GM21381 (cell line): ENCODE data around the gene MSI2.

Experiments
- ATAC-seq: cut with Tn5 transposase; IDR thresholded peaks from one replicate; pipeline ENCODE4 v1.9.1; 2021; ENCODE audit warnings: mild to moderate bottlenecking, moderate library complexity; ENCODE audit not compliant: unreplicated experiment

Gene MSI2

DNA sequence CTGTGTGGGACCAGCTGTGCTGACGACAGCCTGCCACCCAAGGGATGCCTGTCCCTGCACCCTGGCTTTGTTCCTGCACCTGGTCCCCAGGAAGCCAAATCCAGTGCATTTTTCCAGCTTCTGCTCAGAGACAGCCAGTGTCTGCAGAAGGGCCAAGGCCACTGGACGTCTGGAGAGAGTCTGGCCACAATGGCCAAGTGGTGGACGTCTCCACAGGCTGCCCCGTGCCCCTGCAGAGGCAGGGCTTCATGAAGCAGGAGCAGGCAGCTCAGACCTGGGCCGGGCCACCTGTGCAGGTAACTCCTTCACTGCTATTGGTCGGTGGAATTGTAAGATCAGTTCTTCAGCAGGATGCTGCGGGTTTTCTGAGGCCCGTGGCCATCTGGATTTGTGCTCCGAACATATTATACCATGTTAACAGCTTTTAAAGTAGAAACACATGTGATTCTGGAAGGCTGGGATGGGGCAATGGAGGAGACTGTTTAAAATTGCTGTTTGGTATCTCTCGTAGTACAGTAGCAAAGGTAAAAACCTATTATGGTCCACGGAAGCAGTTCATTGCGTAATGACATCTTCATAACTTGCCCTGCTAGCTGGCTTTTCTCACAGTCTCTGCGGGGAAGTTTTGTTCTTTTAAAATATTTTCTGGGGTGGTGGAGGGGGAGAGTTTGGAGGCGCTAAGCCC is 303.5 kb downstream of the MSI2 start:
- ATAC-seq = no peak

DNA sequence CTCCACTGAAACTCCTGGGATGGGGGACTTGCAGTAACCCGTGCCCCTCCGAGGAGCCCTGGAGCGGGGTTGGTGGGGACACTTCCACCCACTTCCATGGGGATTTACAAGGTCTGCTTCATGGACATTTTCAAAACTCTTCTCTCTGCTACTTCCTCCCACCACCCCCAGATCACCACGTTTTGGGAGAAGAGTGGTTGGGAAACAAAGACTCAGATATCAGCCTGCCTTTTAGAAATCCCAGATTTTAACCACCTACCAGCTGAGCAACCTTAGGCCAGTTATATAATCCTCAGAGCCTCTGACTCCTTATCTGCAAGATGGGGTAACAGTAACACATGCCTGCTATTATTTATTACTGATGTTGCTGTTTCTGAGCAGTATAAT is 304.0 kb downstream of the MSI2 start:
- ATAC-seq = no peak

DNA sequence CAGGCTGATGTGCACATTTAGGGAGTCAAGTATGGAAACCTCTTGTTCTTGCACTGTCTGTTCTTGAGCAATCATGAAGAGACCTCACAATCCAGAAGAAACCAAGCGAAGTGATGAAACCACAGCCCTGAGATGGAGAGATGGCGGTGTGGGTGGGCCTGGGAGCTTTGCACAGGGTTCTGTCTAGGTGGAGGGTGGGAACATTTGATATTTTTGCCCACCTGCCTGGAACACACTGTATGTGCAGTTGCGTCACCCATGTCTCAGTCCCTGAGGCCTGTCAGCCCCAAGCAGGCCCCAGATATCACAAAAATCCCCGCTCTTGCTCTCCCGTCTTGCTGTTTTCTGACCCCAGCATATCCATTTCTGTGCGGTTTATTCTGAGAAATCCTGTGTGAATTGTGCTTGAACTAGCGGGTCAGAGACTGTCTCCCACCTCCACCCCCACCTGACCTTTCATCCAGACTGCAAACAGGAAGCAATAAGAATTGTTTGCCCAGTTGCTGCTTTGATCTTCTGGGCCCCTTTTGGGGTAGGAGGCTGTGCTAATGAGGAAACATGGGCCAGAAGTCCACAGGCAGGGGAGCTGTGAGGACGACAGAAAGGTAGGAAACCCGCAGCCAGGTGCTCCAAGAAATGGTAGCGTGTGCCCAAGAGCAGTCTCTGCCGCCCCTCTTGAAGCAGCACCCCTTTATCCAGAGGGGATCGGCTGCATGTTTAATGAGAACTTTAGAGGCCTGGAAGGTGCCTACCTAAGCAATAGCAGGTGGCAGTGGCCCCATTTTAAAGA is 304.9 kb downstream of the MSI2 start:
- ATAC-seq = no peak

DNA sequence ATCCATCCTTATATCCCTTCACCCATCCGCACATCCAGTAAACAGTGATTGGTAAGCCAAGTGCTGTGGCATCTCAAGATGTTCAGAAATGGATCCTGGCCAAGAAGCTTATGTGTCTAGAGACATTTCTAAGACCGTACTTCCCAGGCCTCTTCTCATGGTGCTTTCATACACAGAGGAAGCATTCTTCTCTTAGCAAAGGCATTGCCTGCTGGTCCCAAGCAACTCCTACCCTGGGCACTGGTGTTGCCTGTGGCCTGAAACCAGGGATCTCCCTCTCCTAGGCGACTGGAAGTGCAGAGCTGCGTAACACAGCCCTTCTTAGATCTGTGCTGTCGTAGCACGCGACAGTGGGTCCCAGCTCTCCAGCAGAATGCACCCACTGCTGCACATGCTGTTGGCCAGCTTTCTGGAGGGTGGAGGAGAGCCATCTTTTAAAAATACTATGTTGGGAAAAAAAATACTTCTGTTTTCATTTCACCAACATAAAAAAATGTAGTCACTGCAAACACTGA is 305.9 kb downstream of the MSI2 start:
- no peak for ATAC-seq

DNA sequence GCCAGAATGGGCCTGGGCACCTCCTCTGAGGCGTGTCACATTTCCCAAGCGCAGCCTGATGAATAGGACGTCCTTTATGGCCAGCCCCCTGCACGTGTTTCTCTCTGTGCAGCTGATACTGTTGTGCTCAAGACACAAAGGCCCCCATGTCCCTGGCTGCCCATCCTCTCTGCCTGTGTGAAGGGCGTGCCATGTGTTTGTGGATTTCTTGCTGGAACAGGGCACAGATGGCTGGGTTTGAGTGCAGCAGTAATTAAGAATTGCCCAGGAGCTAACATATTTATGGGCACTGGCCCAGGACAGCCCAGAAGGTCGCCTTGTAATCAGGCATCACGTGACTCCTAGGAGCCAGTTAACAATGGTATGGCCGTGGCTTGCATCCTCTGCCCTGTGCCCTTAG is 307.6 kb downstream of the MSI2 start:
- ATAC-seq = no peak

DNA sequence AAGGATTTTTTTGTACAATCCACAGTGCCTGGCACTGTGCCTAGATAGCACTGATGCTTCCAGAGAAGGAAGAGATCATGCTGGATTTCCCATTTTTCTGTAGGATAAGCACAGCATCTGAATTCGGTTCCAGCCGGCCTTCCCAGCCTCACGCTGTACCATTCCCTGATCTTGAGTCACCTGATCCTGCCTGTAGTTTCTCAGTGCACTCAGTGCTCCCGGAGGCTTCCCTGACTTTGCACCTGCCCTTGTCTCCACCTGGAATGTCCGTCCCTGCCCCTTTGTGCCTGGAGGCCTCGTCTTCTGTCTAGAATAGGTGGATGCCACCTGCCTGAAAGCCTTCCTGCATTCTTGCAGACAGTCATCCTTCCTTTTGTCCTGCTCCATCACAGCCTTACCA is 308.9 kb downstream of the MSI2 start:
- no peak for ATAC-seq

DNA sequence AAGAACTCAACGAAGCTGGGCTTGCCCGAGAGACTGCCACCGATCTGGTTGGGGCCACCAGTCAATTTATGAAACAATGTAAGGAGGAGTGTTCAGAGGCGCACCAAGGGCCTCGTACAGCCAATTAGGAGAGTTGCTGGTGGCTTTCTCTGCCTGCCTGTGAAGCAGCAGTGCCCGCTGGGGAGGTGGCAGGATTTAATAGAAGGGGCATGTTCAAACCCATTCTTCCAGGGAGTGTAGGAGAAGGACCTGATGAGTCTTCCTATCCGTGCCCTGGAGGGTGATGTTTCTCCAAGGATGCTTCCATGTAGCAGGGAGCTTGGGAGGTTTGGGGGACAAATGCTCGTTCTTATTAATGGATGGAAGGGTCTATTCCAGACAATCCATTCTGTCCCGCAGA is 310.4 kb downstream of the MSI2 start:
- no peak for ATAC-seq

DNA sequence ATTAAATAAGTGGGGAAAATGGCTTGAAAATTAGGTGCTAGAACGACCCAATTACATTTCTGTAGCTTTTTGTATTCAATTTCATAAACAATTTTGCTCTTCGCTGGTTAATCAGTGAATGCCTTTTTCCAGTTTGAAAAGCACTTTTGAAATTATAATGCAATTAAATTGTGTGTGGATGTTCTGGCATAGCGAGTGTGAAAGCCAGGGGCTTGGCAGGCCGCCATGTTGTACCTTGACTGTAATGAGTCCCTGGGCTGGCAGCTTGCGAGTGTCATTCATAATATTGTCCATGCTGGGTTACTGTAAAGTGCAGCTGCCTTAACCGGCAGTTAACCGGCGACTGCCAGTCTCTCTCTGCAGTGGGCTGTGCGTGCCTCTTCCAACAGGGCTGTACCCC is 310.9 kb downstream of the MSI2 start:
- no peak for ATAC-seq

DNA sequence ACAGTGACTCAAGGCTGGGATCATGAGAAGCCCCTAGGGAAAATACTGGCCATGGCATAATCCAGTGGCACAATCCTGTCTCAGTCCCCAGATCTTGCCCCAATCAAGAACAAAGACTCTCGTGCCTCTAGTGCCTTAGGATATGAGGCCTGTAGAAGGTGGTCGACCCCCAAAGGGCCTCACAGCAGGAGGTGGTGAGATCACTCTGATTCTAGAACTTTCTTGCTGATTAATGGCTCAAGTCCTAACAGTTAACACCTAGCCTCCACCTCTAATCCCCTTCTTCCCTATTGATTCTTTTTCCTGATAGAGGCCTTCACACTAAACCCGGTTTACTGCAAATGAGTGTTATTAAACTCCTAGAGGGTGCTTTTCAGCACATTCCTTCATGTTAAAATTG is 312.0 kb downstream of the MSI2 start:
- ATAC-seq = no peak

DNA sequence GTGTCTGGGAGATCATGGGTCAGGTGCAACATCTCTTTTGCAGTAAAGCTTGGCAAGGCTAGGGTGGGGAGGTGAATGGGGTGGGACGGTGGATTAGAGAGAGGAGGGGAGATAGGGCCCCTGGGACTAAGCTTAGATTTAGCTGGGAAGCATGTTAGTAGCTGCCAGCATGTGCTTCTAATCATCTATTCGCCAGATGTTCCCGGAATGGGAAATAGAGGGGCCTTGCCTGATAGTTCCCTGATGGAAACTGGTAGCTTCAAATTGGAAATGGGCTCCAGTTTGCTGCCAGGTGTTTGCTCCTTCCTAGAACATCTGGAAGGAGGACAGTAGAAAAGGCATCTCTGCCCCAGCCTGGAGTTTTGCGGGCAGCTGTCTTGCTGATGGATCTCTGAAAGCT is 312.7 kb downstream of the MSI2 start:
- ATAC-seq = no peak

DNA sequence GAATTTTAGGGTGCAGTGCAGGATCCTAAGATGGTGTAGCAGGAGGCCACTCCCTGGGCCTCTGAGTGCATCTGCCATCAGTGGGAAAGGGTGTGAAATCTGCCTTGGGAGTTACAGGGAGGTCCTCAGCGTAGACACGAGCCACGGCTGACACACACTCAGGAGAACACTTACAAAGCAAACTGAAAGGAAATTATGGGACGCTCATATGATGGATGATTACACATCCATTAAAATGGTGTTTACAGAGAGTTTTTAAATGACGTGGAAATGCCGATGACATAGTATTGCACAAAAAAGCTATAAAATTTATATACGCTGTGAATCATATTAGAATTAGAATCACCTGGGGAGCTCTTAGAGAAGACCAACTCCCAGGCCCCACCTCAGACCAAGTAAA is 313.5 kb downstream of the MSI2 start:
- ATAC-seq = no peak

DNA sequence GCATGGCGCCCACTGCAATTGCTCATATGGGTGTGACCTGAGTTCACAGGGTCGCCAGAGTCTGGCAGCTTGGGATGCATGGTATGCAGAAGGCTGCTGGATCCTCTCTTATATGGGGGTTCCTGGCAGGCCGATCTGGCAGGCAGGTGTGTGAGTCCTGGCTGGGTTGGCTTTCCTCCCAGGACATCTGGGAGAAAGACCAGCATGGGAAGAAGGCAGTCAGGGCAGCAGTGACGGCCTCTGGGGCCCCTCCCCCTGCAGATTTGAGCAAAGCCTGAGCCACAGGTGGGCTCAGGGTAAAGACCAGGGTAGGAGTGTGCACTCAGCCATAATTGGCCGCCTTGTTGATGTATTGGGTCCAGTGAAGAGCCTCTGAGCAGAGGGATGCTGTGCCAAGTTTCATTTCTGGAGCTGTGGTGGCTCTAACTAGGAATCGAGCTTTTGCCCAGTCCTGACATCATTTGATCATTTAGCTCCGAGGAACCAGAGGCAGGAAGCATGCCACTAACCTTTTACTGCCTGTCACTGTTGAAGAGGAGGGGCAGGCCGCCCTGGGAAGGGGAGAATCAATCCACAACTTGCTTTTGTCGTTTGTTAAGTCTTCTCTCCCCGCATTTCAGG is 314.5 kb downstream of the MSI2 start:
- no peak for ATAC-seq

DNA sequence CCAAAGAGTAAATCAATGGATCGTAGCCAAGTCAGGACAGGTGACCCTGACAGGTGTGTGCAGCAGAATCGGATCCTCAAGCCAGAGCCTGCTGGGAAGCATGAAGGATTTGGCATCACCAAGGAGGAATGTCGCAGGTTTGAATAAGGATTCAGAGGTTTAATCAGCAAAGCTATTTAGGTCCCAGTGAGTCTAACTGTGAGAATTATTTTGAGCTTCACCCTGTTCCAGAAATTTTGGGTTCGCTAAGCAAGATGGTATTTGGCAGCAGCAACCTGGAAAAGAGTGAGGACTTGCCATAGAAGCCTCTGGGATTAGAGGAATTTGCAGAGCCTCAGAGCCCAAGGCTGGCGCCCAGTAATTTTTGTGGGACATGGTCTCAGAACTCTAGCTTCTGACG is 315.7 kb downstream of the MSI2 start:
- ATAC-seq = no peak

DNA sequence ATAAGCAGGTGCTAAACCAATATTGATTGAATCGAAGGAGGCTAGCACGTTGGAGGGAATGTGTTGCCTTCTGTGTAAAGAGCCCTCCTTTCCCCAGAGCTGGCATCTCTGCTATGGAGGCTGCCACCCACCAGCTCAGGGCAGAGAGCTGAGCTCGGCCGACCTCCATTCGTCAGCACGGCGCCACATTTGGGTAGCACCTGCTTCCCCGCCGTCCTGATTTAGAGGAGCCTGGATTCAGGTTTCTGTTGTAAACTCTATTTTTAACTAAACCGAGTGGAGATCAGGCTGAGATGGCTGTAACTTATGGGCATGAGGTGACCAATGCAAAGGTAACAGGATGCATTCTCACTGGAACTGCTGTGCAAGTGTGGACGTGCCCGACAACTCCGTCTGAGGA is 316.3 kb downstream of the MSI2 start:
- no peak for ATAC-seq

DNA sequence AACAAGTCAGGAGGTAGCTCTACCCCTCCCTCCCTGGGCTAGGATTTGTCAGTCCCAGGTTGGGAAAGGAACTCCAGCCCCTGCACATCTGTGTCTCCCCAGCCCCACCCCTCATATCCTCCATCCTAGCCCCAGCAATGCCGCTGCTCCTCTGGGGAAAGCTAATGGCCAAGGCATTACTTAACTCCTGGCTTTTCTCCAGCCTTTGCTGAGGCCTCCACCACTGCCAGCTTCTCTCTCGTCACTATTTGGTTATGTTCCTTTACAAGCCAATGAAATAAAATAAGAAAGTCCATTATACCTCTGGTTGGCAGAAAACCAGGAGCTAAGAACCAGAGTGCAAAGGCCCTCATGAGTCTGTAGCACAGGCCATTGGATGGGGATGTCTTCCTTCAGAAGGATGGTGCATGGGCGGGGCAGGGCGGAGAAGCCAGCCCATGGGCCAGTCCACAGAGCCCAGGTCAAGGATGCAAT is 317.8 kb downstream of the MSI2 start:
- ATAC-seq = no peak

DNA sequence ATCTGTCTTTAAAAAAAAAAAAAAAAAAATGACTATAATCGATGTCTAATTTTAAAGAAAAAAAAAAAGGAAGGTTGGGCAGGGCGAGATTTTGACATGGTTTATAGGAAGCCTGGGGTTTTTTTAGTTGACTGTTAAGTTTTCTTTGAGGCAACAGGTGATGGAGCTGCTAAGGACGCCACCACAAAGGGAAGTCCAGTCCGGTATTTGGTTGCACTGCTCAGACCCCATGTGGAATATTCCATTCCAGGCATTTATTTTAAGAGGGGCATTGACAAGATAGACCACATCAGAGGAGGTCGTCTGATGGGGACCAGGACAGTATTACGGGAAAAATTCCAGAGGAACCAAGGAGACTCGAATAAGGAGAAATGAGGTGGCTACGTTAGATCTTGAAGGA is 320.4 kb downstream of the MSI2 start:
- ATAC-seq = no peak

DNA sequence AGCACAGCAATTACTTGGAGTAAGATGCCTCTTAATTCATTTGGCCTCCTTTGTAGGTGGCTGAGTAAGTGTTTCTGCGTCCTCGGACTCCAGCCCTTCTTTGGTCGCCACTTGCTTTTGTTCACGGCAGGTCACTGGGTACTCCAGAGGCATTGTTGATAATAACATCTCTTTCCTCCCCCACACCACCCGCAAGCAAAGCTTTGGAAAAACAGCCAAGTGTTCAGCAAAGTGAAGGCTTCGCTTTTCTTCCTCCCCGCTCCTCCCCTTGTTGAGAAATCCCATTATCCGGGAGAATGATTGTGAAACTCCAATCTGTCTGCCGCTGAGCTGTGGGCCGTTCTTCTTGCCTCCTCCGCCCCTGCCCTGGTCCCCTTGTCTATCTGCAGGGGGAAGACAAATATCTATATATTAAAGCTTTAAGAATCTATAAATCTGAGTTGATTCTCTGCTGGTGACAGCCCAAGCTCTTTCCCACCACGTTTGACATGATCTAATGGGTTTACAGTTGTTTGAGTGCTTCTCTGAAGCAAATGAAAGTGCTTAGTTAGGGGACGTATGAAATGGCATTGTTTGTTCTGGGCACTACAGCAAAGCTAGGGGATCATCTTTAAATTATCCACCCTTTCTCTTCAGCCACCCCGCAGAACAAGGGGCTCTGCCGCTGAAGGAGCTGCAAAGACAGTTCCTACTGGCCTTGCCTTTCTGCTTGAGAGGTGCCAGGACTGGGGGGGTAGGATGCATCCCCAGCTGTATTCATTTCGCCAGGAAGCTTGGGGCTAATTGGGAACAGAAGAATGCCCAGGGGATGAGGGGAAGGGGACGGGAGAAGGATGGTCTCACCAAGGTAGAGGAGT is 321.7 kb downstream of the MSI2 start:
- no peak for ATAC-seq

DNA sequence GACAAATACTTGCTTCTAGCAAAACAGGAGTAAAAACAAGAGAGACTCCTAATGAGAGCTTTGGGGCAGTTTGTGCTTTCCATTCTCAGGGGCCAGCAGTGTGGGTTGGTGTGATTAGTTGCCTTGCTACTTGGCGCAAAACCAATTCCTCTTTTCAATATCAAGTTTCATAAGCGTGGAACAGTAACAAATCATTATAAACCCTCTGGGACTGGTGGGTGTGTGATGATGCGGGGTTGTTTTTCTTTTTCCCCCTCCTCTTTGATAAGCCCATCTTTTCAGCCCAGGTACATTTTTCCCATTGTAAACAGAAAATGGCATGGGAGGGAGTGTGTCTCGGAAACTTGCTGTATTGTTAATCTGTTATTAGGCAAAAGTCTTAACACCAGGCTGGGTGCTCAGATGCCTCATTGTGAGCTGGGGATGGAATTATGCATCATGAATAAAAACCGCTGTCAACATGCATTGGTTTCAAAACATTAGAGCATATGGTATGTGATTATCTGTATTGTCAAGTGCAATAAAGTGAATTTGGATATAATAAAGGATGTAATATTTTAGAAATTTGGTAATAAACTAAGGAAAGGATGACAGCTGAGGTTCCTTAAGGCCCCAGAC is 322.4 kb downstream of the MSI2 start:
- peak; percentile 37 for ATAC-seq

DNA sequence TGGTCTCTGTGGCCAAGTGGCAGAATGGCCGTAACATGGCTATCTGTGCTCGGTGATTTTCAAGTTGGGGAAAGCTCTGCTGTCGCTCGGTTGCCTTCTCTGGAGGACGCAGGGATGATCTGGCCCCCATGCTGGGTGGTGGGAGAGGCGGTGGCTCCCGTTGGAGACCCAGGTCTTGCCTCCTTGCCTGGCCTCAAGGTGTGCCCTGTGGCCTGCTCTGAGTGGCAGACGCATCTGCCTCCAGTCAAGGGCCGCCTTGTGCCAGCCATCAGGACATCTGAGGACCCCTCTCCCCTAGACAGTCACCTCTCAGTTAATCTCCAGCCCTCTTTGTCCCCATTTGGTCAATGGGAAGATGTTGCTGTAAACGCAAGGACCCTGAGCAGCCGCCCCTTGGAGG is 322.9 kb downstream of the MSI2 start:
- no peak for ATAC-seq

DNA sequence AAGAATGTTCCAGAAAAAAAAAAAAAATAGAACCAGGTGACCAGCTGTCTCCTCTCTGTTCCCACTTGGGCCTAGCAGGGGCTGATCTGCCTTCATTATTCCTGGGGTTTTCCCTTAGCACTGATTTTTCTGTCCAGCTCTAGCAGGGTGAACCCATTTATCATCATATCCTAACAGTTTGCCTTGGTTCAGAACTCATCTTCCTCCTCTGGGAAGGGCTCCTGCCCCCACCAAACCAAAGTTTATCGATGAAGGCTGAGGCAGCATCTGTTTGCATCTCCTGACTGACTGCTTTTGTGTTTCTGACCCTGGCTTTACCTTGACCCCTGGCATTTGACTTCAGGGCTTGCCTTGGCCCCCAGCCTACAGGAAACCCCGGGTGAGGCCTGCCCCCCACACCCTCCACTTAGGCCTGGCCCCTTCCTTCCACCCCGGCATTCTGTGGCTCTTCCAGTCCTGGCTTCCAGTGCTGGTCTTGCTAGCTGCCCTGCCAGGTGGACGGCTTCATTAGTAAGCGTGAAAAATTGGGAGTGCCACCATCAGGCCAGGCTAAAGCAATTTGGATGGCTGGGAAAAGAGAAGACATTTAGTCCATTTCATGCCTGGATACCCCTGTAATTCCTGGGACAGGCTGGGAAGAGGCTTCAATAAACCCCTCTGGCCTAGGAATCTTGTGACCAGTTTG is 323.9 kb downstream of the MSI2 start:
- ATAC-seq = no peak
